H1 (cell line): ENCODE results near the gene HIBADH. TPM values are rescaled to one million over a fixed set of nuclear protein-coding genes. Genes with fewer than 3 reads are reported as not detected.
A peak's percentile ranks its signal among the peaks of the same experiment; 100 is the strongest.

Experiments used
- CTCF ChIA-PET: fragments of 300-600 bp; sonication (Branson Sonifier 250); formaldehyde crosslinking; loops from one replicate; lab custom pipeline; 2021; ENCODE audit not compliant: partially characterized antibody; lab: Charles Lee
- POLR2A ChIA-PET: fragments of 300-600 bp; sonication (Branson Sonifier 250); formaldehyde crosslinking; loops from one replicate; lab custom pipeline; 2021; ENCODE audit warnings: inconsistent platforms; ENCODE audit not compliant: partially characterized antibody; lab: Charles Lee
- DNase-seq, 2 experiments: peaks; one replicate each; pipeline versions ENCODE4 v3.0.0 to v3.0.0-alpha.2; 2010 to 2022; ENCODE audit warnings: low spot score in 2 of 2, low read depth in 1 of 2, mixed read lengths in 1 of 2
- FAIRE-seq: peaks from 2 replicates; lab custom pipeline; 2011; peaks lifted over from hg19 to GRCh38; lab: Jason Lieb, UNC
- H2AFZ ChIP-seq: 2 replicates; pipeline ENCODE4 v1.8.1; 2012; ENCODE audit warnings: low read length, inconsistent platforms
- H2AK5ac ChIP-seq: 2 replicates; pipeline ENCODE4 v1.6.1; 2013; ENCODE audit warnings: low read depth, low read length
- H2BK120ac ChIP-seq: replicated peaks from 2 replicates; pipeline ENCODE3; 2013; ENCODE audit warnings: low read depth, low read length, inconsistent platforms
- H2BK12ac ChIP-seq: 2 replicates; pipeline ENCODE4 v1.6.1; 2013; ENCODE audit warnings: low read depth, low read length
- H2BK15ac ChIP-seq: 2 replicates; pipeline ENCODE4 v1.6.1; 2013; ENCODE audit warnings: low read length
- H2BK20ac ChIP-seq: 2 replicates; pipeline ENCODE4 v1.6.1; 2013; ENCODE audit warnings: low read length
- H2BK5ac ChIP-seq: 2 replicates; pipeline ENCODE4 v1.6.1; 2013; ENCODE audit warnings: low read depth, low read length
- H3K14ac ChIP-seq: 2 replicates; pipeline ENCODE4 v1.6.1; 2013; ENCODE audit warnings: inconsistent platforms; ENCODE audit not compliant: insufficient read length
- H3K18ac ChIP-seq: 2 replicates; pipeline ENCODE4 v1.6.1; 2013; ENCODE audit warnings: low read length; ENCODE audit errors: extremely low read depth
- H3K23ac ChIP-seq: 2 replicates; pipeline ENCODE4 v1.6.1; 2013; ENCODE audit warnings: inconsistent platforms; ENCODE audit not compliant: insufficient read length
- H3K23me2 ChIP-seq: 2 replicates; pipeline ENCODE4 v1.6.1; 2013; ENCODE audit warnings: low read depth, low read length
- H3K27ac ChIP-seq: 2 replicates; pipeline ENCODE4 v1.6.1; 2011; ENCODE audit warnings: low read depth, low read length, inconsistent platforms
- H3K27me3 ChIP-seq, 4 experiments: replicated peaks in 1 of 4; 1 replicate in 1 of 4; 2 replicates in 3 of 4; pipeline versions ENCODE4 v1.6.1 to v1.8.1; 2011 to 2013; ENCODE audit warnings: low read length in 3 of 4, mild to moderate bottlenecking in 3 of 4, inconsistent platforms in 2 of 4, mixed read lengths in 2 of 4, moderate library complexity in 1 of 4; ENCODE audit not compliant: control insufficient read depth in 3 of 4, insufficient read depth in 3 of 4; ENCODE audit errors: extremely low read depth in 1 of 4
- H3K36me3 ChIP-seq, 4 experiments: 2 replicates each; pipeline versions ENCODE4 v1.6.1 to v1.8.1; 2011 to 2013; ENCODE audit warnings: mild to moderate bottlenecking in 4 of 4, low read length in 3 of 4, moderate library complexity in 2 of 4, control low read depth in 1 of 4, inconsistent platforms in 1 of 4; ENCODE audit not compliant: insufficient read depth in 4 of 4, control insufficient read depth in 2 of 4
- H3K4ac ChIP-seq: replicated peaks from 2 replicates; pipeline ENCODE3; 2013; ENCODE audit warnings: low read length, low read depth, mixed read lengths, inconsistent platforms; ENCODE audit not compliant: insufficient read length
- H3K4me1 ChIP-seq, 4 experiments: replicated peaks in 1 of 4; 1 replicate in 1 of 4; 2 replicates in 3 of 4; pipeline versions ENCODE4 v1.6.1 to v1.8.1; 2011 to 2013; ENCODE audit warnings: low read length in 3 of 4, inconsistent platforms in 2 of 4, mixed read lengths in 1 of 4; ENCODE audit not compliant: insufficient read depth in 4 of 4, control insufficient read depth in 3 of 4
- H3K4me2 ChIP-seq, 2 experiments: 2 replicates each; pipeline versions ENCODE4 v1.6.1 to v1.8.1; 2011 to 2013; ENCODE audit warnings: low read depth in 2 of 2, low read length in 2 of 2, control low read depth in 1 of 2, inconsistent platforms in 1 of 2, mild to moderate bottlenecking in 1 of 2; ENCODE audit not compliant: insufficient read depth in 1 of 2
- H3K4me3 ChIP-seq, 4 experiments: fragments of 200-600, 300-600 bp in 1 of 4; sonication (generic), shearing (Covaris generic), sonication (Bioruptor Twin) in 1 of 4; 2 replicates each; pipeline versions ENCODE4 v1.5.1 to v1.8.1; 2011 to 2016; ENCODE audit warnings: low read length in 4 of 4, low read depth in 3 of 4, control low read depth in 2 of 4, inconsistent platforms in 2 of 4, mild to moderate bottlenecking in 2 of 4, mixed read lengths in 1 of 4, moderate library complexity in 1 of 4; ENCODE audit not compliant: insufficient read depth in 2 of 4; ENCODE audit errors: extremely low read depth in 1 of 4
- H3K56ac ChIP-seq: replicated peaks from 2 replicates; pipeline ENCODE3; 2013; ENCODE audit warnings: low read depth, mild to moderate bottlenecking, mixed read lengths, low read length, inconsistent platforms; ENCODE audit not compliant: insufficient read length
- H3K79me1 ChIP-seq: 2 replicates; pipeline ENCODE4 v1.6.1; 2013; ENCODE audit warnings: low read depth, low read length, control low read depth
- H3K79me2 ChIP-seq, 2 experiments: 2 replicates each; pipeline versions ENCODE4 v1.6.1 to v1.8.1; 2012 to 2013; ENCODE audit warnings: low read length in 2 of 2, mild to moderate bottlenecking in 2 of 2, inconsistent platforms in 1 of 2; ENCODE audit not compliant: insufficient read depth in 2 of 2, control insufficient read depth in 1 of 2
- H3K9ac ChIP-seq, 4 experiments: replicated peaks in 1 of 4; 1 replicate in 1 of 4; 2 replicates in 3 of 4; pipeline versions ENCODE4 v1.6.1 to v1.8.1; 2011 to 2013; ENCODE audit warnings: low read depth in 3 of 4, low read length in 3 of 4, control low read depth in 2 of 4, mild to moderate bottlenecking in 2 of 4, moderate library complexity in 2 of 4, inconsistent platforms in 1 of 4; ENCODE audit errors: extremely low read depth in 1 of 4
- H3K9me3 ChIP-seq, 2 experiments: 2 replicates each; pipeline versions ENCODE4 v1.6.1 to v1.8.1; 2012 to 2013; ENCODE audit warnings: mild to moderate bottlenecking in 2 of 2, moderate library complexity in 2 of 2, control low read depth in 1 of 2, inconsistent platforms in 1 of 2, low read depth in 1 of 2, low read length in 1 of 2, mixed read lengths in 1 of 2; ENCODE audit not compliant: insufficient read depth in 2 of 2
- H4K20me1 ChIP-seq, 2 experiments: replicated peaks in 1 of 2; 2 replicates each; pipeline versions ENCODE3 to v1.8.1; 2011 to 2013; ENCODE audit warnings: inconsistent platforms in 2 of 2, low read length in 2 of 2, mild to moderate bottlenecking in 1 of 2; ENCODE audit not compliant: insufficient read depth in 2 of 2, control insufficient read depth in 1 of 2
- H4K5ac ChIP-seq: 2 replicates; pipeline ENCODE4 v1.6.1; 2013; ENCODE audit warnings: low read length, low read depth, mixed read lengths, inconsistent platforms; ENCODE audit not compliant: insufficient read length
- H4K8ac ChIP-seq: 2 replicates; pipeline ENCODE4 v1.8.0; 2013; ENCODE audit warnings: mild to moderate bottlenecking, moderate library complexity, low read length, inconsistent platforms; ENCODE audit not compliant: insufficient read depth; ENCODE audit errors: extremely low read depth
- H4K91ac ChIP-seq: replicated peaks from 2 replicates; pipeline ENCODE3; 2013; ENCODE audit warnings: low read length, mixed read lengths, inconsistent platforms; ENCODE audit not compliant: insufficient read length
- ATF3 ChIP-seq: IDR thresholded peaks from 2 replicates; pipeline ENCODE4 v1.6.1; 2011; ENCODE audit warnings: low read depth, mild to moderate bottlenecking, low read length; ENCODE audit not compliant: insufficient read depth
- CHD2 ChIP-seq: IDR thresholded peaks from 2 replicates; pipeline ENCODE4 v1.6.1; 2012; ENCODE audit warnings: low read length, improper control_type of control experiment
- HDAC6 ChIP-seq: IDR thresholded peaks from one replicate; pipeline ENCODE4 v1.7.1; 2012; ENCODE audit warnings: low read depth, mild to moderate bottlenecking, inconsistent platforms, low read length, moderate library complexity
- JUN ChIP-seq: IDR thresholded peaks from 2 replicates; pipeline ENCODE4 v1.6.1; 2011; ENCODE audit warnings: low read depth, mild to moderate bottlenecking, improper control_type of control experiment, low read length
- JUND ChIP-seq: IDR thresholded peaks from 2 replicates; pipeline ENCODE4 v1.6.1; 2011; ENCODE audit warnings: mild to moderate bottlenecking, improper control_type of control experiment, low read length
- KDM5A ChIP-seq: fragments of 200-600 bp; IDR thresholded peaks from 2 replicates; pipeline ENCODE4 v1.7.1; 2012; ENCODE audit warnings: mild to moderate bottlenecking, low read length, inconsistent platforms, mixed read lengths
- MAX ChIP-seq: IDR thresholded peaks from 2 replicates; pipeline ENCODE4 v1.6.1; 2012; ENCODE audit warnings: inconsistent platforms
- NRF1 ChIP-seq: IDR thresholded peaks from 2 replicates; pipeline ENCODE4 v1.6.1; 2011; ENCODE audit warnings: mild to moderate bottlenecking, low read depth, low read length, improper control_type of control experiment
- RBBP5 ChIP-seq: IDR thresholded peaks from 2 replicates; pipeline ENCODE4 v1.7.1; 2012; ENCODE audit warnings: low read depth, mild to moderate bottlenecking, inconsistent platforms, low read length, moderate library complexity, borderline replicate concordance
- RFX5 ChIP-seq: IDR thresholded peaks from 2 replicates; pipeline ENCODE4 v1.6.1; 2011; ENCODE audit warnings: low read depth, low read length, improper control_type of control experiment, borderline replicate concordance
- WGBS, 2 experiments: shearing (Covaris generic) in 1 of 2; methylation state at CpG; one replicate each; pipeline versions ENCODE4 v1.1.6 to v1.1.7; 2013 to 2015; ENCODE audit warnings: low lambda C conversion rate in 2 of 2, mixed read lengths in 2 of 2, inconsistent platforms in 1 of 2, low coverage in 1 of 2, missing lambda C conversion rate in 1 of 2; ENCODE audit not compliant: insufficient replicate concordance in 2 of 2, insufficient coverage in 1 of 2, insufficient read length in 1 of 2; ENCODE audit errors: extremely low coverage in 1 of 2, missing lambda C conversion rate in 1 of 2; 5-methylcytosine and 5-hydroxymethylcytosine counted together
- polyA plus RNA-seq, 7 experiments: library from polyadenylated mRNA; depleted of rRNA in 3 of 7; stranded (reverse) in 5 of 7; unstranded in 2 of 7; fragments of >200 nt in 5 of 7; fragments of 200-250 nt in 2 of 7; gene quantifications; 1 replicate in 5 of 7; 2 replicates in 1 of 7; 4 replicates in 1 of 7; pipeline versions ENCODE4 v1.2.1 to v1.2.3, GENCODE V29; 2011 to 2013; ENCODE audit warnings: missing spikeins in 2 of 7, mixed read lengths in 2 of 7
- total RNA-seq: library from RNA; stranded (reverse); fragmentation: NEBNext Ultra II Directional; extraction: Animal tissue kit (Norgen Biotek cat#: 25700); gene quantifications from 2 replicates; pipeline ENCODE4 v1.2.1, GENCODE V29; 2021

Gene HIBADH
- total and polyA plus RNA-seq, 2 of the 8 experiments (the other 6 are each of a cell fraction or from before 2014, with no cell fraction given): 30.1 to 39.5 TPM

DNA sequence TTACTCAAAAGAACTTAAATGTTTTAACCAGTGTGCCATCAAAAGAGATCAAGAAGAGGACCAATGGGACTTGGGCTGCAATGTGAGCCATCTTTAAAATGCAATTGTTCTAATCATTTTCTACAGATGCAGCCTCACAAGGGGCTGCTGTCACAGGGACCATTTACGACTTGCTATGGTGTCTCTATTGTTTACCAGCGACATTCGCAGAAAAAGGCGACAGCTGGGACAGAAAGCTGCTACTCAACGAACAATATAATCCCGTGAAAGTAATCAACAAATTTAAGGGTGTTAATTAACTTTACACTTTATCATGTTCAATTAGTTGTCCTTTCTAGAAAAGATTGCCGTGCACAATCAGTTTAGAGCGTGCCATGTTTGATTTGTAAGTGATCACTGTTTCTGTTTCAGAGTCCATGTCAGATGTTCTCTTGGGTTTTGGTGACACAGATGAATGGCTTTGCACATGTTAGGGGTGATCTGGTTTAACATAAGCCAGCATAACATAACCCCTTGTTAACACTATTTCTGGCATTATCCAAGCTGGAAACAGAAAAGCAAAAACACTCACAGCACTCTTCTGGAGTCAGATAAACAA is 110.8 kb downstream of the HIBADH start:
- WGBS, 2 experiments: 95% methylated on average over 8 of the region's 8 CpGs; no CpG with 5 or more reads in 1 of the 2 experiments
- CTCF ChIA-PET: interaction anchor here (1.9 kb wide), 1 partner anchor 510 kb away, joined by 4 read pairs; no protein-coding TSS in a partner anchor
- H3K79me1 ChIP-seq: no peaks in the 10 kb centered on the region
- no peaks in the 10 kb centered on the region for H3K36me3 ChIP-seq
- no peaks in the 10 kb centered on the region for H3K23me2 ChIP-seq
- no peak overlapping the region for H4K91ac ChIP-seq
- H3K9me3 ChIP-seq: no peaks in the 10 kb centered on the region
- H2AK5ac ChIP-seq: no peak overlapping the region
- H4K8ac ChIP-seq: no peak overlapping the region; the same call in 1 of the 2 replicates
- no peaks in the 10 kb centered on the region for H3K79me2 ChIP-seq
- DNase-seq (no peak), FAIRE-seq (peak; percentile 7)
- H4K20me1 ChIP-seq: no peaks in the 10 kb centered on the region
- POLR2A ChIA-PET: no interaction called here
- no peak overlapping the region for H4K5ac ChIP-seq
- no peaks in the 10 kb centered on the region for H3K27me3 ChIP-seq
- no peak overlapping the region for H3K4me2 ChIP-seq
- H2BK20ac ChIP-seq: no peak overlapping the region
- no peak overlapping the region for H3K14ac ChIP-seq
- H2BK5ac ChIP-seq: no peak overlapping the region
- no peak overlapping the region for H3K56ac ChIP-seq
- no peak overlapping the region for H2BK120ac ChIP-seq
- no peak overlapping the region for H2AFZ ChIP-seq
- no peak overlapping the region for H3K4ac ChIP-seq
- no peak overlapping the region for H3K18ac ChIP-seq
- H3K27ac ChIP-seq: no peak overlapping the region
- H2BK12ac ChIP-seq: no peak overlapping the region
- H3K9ac ChIP-seq: no peak overlapping the region
- peaks cover 0 to 12% (median 4%) of the 10 kb centered on the region in 4 experiments; a peak in 3 of 7 replicates for H3K4me1 ChIP-seq
- no peak overlapping the region for H3K23ac ChIP-seq
- no peak overlapping the region for H3K4me3 ChIP-seq
- H2BK15ac ChIP-seq: no peak overlapping the region
- TF ChIP-seq JUN (no peak), CHD2 (no peak), RFX5 (no peak), HDAC6 (no peak), NRF1 (no peak), JUND (no peak), RBBP5 (no peak), ATF3 (no peak), KDM5A (no peak), MAX (no peak)
